Measurements from ENCODE around the gene PRDM7.

Gene PRDM7

DNA sequence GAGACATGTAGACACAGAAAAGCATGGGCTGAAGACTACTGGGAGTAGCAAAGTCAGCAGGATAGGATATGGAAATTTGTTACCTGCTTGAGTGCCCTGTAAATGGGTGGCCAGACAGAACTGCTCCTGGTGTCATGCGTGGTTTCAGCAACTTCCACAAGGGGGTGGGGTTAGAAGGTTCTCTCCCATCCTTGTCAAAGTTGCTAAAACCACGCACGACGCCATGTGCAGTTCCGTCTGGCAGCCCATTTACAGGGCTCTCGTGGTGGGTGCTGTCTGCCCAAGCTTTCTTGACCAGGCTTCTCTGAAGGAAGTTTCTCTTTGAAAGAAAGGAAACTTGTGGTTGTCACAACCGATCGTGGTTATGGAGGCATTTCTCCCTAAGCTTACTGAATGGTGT is 51.0 kb downstream of the PRDM7 start:
- ATAC-seq (ENCODE audit: low read depth) (no peak), DNase-seq (ENCODE audit: low spot score) (no peak)
- H3K27ac ChIP-seq (ENCODE audit: poor library complexity, severe bottlenecking), result no peak overlapping the region
- no peak overlapping the region for H3K4me3 ChIP-seq (ENCODE audit: severe bottlenecking)
- H3K9me3 ChIP-seq (ENCODE audit: severe bottlenecking), result no peaks in the 10 kb centered on the region
- H3K4me1 ChIP-seq (ENCODE audit: insufficient read depth, poor library complexity, severe bottlenecking), result peaks cover 7% of the 10 kb centered on the region
- TF ChIP-seq, protein P1, sequence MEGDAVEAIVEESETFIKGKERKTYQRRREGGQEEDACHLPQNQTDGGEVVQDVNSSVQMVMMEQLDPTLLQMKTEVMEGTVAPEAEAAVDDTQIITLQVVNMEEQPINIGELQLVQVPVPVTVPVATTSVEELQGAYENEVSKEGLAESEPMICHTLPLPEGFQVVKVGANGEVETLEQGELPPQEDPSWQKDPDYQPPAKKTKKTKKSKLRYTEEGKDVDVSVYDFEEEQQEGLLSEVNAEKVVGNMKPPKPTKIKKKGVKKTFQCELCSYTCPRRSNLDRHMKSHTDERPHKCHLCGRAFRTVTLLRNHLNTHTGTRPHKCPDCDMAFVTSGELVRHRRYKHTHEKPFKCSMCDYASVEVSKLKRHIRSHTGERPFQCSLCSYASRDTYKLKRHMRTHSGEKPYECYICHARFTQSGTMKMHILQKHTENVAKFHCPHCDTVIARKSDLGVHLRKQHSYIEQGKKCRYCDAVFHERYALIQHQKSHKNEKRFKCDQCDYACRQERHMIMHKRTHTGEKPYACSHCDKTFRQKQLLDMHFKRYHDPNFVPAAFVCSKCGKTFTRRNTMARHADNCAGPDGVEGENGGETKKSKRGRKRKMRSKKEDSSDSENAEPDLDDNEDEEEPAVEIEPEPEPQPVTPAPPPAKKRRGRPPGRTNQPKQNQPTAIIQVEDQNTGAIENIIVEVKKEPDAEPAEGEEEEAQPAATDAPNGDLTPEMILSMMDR (IDR thresholded peaks at IDR 0.05; ENCODE audit: poor library complexity, severe bottlenecking), result no peak
- H3K27me3 ChIP-seq (ENCODE audit: insufficient read depth, poor library complexity, severe bottlenecking), result no peaks in the 10 kb centered on the region
- H3K36me3 ChIP-seq (ENCODE audit: low read depth), result peaks cover 17% of the 10 kb centered on the region

DNA sequence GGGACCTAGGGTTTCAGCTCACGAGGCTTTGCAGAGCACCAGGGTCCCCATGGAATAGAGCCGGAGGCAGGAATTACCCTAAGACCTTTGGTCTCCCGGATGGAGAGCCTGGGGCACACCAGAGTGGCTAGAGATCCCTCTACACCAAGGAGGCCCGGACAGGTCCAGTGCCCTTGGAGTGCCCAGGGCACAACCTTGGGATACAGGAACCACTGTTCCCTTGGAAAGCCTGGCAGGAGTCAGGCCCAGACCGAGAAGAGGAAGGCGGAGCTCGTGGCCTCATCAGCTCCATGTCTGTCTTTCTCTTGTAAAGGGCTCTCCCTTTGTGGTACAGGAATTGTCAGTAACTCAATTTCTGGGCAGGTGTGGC is 54.1 kb downstream of the PRDM7 start:
- TF ChIP-seq, protein P1 (IDR thresholded peaks at IDR 0.05; ENCODE audit: poor library complexity, severe bottlenecking), result no peak
- H3K27me3 ChIP-seq (ENCODE audit: insufficient read depth, poor library complexity, severe bottlenecking), result no peaks in the 10 kb centered on the region
- H3K27ac ChIP-seq (ENCODE audit: poor library complexity, severe bottlenecking), result peak overlapping the region; percentile 61
- no peaks in the 10 kb centered on the region for H3K36me3 ChIP-seq (ENCODE audit: low read depth)
- peak; percentile 10; the same call in 1 of the 3 replicates for ATAC-seq (ENCODE audit: low read depth)
- DNase-seq (ENCODE audit: low spot score), result no peak
- H3K4me1 ChIP-seq (ENCODE audit: insufficient read depth, poor library complexity, severe bottlenecking), result peaks cover 19% of the 10 kb centered on the region
- peak overlapping the region; percentile 56 for H3K4me3 ChIP-seq (ENCODE audit: severe bottlenecking)
- H3K9me3 ChIP-seq (ENCODE audit: severe bottlenecking), result no peaks in the 10 kb centered on the region

DNA sequence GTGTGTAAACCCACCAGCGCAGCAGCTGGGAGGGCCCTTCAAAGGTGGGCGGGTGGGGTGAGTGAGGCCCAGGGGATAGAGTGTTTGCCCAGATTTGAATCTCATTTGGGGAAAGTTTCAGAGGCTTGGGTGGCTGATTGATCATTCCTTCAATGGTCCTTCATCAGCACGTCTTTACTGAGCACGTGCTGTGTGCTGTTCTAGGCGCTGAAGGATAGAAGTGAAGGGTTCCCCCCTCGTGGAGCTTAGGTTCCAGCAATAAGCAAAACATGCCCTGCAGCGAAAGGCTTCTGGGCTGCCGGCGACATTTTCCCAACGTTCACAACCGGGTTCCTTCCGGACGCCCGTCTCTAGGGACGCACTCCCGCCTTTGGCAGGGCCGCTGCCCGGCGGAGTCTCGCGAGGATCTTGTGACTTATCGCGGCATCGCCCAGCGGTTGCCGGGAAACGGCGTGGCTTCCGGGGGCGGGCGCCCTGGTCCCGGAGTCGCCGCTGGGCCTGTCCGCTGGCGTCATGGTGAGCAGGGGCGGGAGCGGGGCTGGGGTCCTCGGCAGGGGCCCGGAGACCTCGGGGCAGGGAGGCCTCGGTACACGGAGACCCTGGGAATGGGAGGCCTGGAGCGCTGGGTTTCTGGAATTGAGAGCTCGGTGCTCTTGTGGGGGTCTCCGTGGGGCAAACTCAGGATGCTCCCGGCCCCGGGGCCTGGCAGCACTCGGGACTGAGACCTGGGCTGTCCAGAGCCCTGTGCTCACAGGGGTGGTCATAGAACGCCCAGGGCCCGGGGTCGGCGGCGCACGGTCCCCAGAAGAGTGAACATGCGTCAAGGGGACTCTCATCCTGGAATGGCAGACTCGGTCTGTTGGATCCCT is 54.7 kb downstream of the PRDM7 start:
- Histone ChIP-seq H3K27ac (ENCODE audit: poor library complexity, severe bottlenecking) (peak overlapping the region; percentile 61), H3K9me3 (ENCODE audit: severe bottlenecking) (no peaks in the 10 kb centered on the region), H3K27me3 (ENCODE audit: insufficient read depth, poor library complexity, severe bottlenecking) (no peaks in the 10 kb centered on the region)

DNA sequence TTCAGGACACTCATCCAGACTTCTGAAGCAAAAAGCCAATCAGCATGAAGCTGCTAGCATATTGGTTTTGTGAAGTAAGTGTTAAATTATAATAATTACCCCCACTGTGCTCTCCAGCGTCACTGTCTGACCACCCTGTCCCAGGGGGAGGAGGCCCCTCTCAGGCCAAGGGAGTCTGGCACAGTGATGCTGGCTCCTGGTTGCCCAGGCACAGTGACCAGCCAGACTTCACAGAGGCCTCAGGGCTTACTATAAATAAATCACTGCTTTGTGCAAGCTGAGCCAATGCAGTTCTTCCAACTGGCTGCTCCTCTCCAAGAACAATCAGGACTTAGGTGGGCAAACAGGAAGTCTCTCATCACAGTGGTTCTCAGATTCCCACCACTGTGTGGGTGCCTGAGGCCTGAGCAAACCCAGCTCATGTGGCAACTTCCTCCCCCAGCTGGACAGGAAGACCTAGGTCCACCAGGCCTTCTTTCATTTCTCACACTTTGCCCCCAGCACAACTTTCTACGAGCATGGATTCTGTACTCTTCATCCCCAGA is 56.2 kb downstream of the PRDM7 start:
- DNase-seq (ENCODE audit: low spot score) (no peak), ATAC-seq (ENCODE audit: low read depth) (no peak)
- peaks cover 19% of the 10 kb centered on the region for H3K4me1 ChIP-seq (ENCODE audit: insufficient read depth, poor library complexity, severe bottlenecking)
- H3K9me3 ChIP-seq (ENCODE audit: severe bottlenecking), result no peaks in the 10 kb centered on the region
- H3K4me3 ChIP-seq (ENCODE audit: severe bottlenecking), result no peak overlapping the region
- no peaks in the 10 kb centered on the region for H3K36me3 ChIP-seq (ENCODE audit: low read depth)
- H3K27ac ChIP-seq (ENCODE audit: poor library complexity, severe bottlenecking), result peak overlapping the region; percentile 61
- TF ChIP-seq, protein P1 (IDR thresholded peaks at IDR 0.05; ENCODE audit: poor library complexity, severe bottlenecking), result no peak
- no peaks in the 10 kb centered on the region for H3K27me3 ChIP-seq (ENCODE audit: insufficient read depth, poor library complexity, severe bottlenecking)

More for the DNA sequence above, 54.7 kb downstream of the PRDM7 start:
- TF ChIP-seq, protein P1 (IDR thresholded peaks at IDR 0.05; ENCODE audit: poor library complexity, severe bottlenecking), result no peak
- H3K4me3 ChIP-seq (ENCODE audit: severe bottlenecking), result peak overlapping the region; percentile 56
- ATAC-seq (ENCODE audit: low read depth), result peak; percentile 77
- peak; percentile 92 for DNase-seq (ENCODE audit: low spot score)
- H3K4me1 ChIP-seq (ENCODE audit: insufficient read depth, poor library complexity, severe bottlenecking), result peaks cover 19% of the 10 kb centered on the region
- H3K36me3 ChIP-seq (ENCODE audit: low read depth), result no peaks in the 10 kb centered on the region

Data from RWPE2 (cell line).